Stomach (tissue), 4 donors: ENCODE measurements around the gene CTRL.
"Not testable (repeated sequence)": the region's sequence is repeated elsewhere in the genome, so short reads cannot be mapped to it uniquely, and the experiment has no call there.

Experiments
- CTCF ChIP-seq, 7 experiments: fragments of 450-650 bp in 4 of 7; fragments of 200-600 bp in 3 of 7; sonication (generic) in 3 of 7; IDR thresholded peaks; one replicate each; pipeline ENCODE4 v1.5.1; 2016 to 2019; ENCODE audit warnings: antibody characterized with exemption in 7 of 7, control low read depth in 2 of 7, mild to moderate bottlenecking in 1 of 7
- POLR2A ChIP-seq, 4 donors: fragments of 450-650 bp; IDR thresholded peaks; one replicate each; pipeline ENCODE4 v1.6.1; 2016; ENCODE audit warnings: antibody characterized with exemption in 4 of 4, control low read depth in 2 of 4, mild to moderate bottlenecking in 1 of 4, moderate library complexity in 1 of 4
- POLR2AphosphoS5 ChIP-seq, 3 donors: sonication (generic); formaldehyde crosslinking; IDR thresholded peaks; one replicate each; pipeline ENCODE4 v1.6.1; 2016; ENCODE audit warnings: antibody characterized with exemption in 3 of 3

- not testable (repeated sequence) for TF ChIP-seq CTCF, POLR2A, POLR2AphosphoS5 (IDR thresholded peaks at IDR 0.05)
Observed at GRCh38 chr16:67972285-67972684, 40.6 kb upstream of the CTRL start.
